CD4-positive, alpha-beta memory T cell (primary cell): ENCODE results near the gene CREB3. TPM values are rescaled to one million over a fixed set of nuclear protein-coding genes. Genes with fewer than 3 reads are reported as not detected.

Source experiments
- CTCF ChIA-PET: fragments of 350-600 bp; sonication (Branson Sonifier 250); formaldehyde crosslinking; loops from one replicate; lab custom pipeline; 2021; ENCODE audit warnings: inconsistent platforms; ENCODE audit not compliant: partially characterized antibody; lab: Charles Lee
- POLR2A ChIA-PET: fragments of 350-600 bp; sonication (Branson Sonifier 250); formaldehyde crosslinking; loops from one replicate; lab custom pipeline; 2021; ENCODE audit not compliant: partially characterized antibody; lab: Charles Lee
- DNase-seq, 5 donors: peaks; one replicate each; pipeline versions ENCODE4 v3.0.0 to v3.0.0-alpha.2; 2020 to 2022; ENCODE audit warnings: mixed read lengths in 1 of 5
- H3K27ac ChIP-seq: one replicate; pipeline ENCODE4 v1.7.0; 2013; ENCODE audit warnings: low read depth, low read length
- H3K27me3 ChIP-seq: 2 replicates; pipeline ENCODE4 v1.7.0; 2013; ENCODE audit warnings: mild to moderate bottlenecking, low read length, moderate library complexity; ENCODE audit not compliant: insufficient read depth
- H3K36me3 ChIP-seq: 2 replicates; pipeline ENCODE4 v1.7.0; 2013; ENCODE audit warnings: mild to moderate bottlenecking, low read length, moderate library complexity; ENCODE audit not compliant: insufficient read depth
- H3K4me1 ChIP-seq: 2 replicates; pipeline ENCODE4 v1.7.0; 2013; ENCODE audit warnings: mild to moderate bottlenecking, low read length, moderate library complexity; ENCODE audit not compliant: insufficient read depth
- H3K4me3 ChIP-seq, 2 donors: one replicate each; pipeline ENCODE4 v1.7.0; 2013; ENCODE audit warnings: low read length in 2 of 2, mild to moderate bottlenecking in 1 of 2
- H3K9me3 ChIP-seq, 2 donors: one replicate each; pipeline ENCODE4 v1.7.0; 2013; ENCODE audit warnings: low read length in 2 of 2, control low read depth in 1 of 2; ENCODE audit not compliant: control insufficient read depth in 1 of 2
- H3K27ac Mint-ChIP-seq, 7 donors: one replicate each; pipeline ENCODE4 v1.8.0; 2020 to 2021; ENCODE audit warnings: mixed read lengths in 7 of 7, mild to moderate bottlenecking in 6 of 7, inconsistent platforms in 3 of 7, moderate library complexity in 3 of 7
- H3K27me3 Mint-ChIP-seq, 2 donors: one replicate each; pipeline ENCODE4 v1.8.0; 2020 to 2021; ENCODE audit warnings: mixed read lengths in 2 of 2
- H3K36me3 Mint-ChIP-seq, 2 donors: one replicate each; pipeline ENCODE4 v1.8.0; 2020 to 2021; ENCODE audit warnings: mixed read lengths in 2 of 2, inconsistent platforms in 1 of 2, mild to moderate bottlenecking in 1 of 2
- H3K4me1 Mint-ChIP-seq, 4 donors: one replicate each; pipeline ENCODE4 v1.8.0; 2020 to 2021; ENCODE audit warnings: mixed read lengths in 4 of 4, mild to moderate bottlenecking in 1 of 4
- H3K4me3 Mint-ChIP-seq, 8 donors: one replicate each; pipeline ENCODE4 v1.8.0; 2020 to 2021; ENCODE audit warnings: mixed read lengths in 8 of 8, mild to moderate bottlenecking in 7 of 8, moderate library complexity in 6 of 8, inconsistent platforms in 3 of 8
- H3K9me3 Mint-ChIP-seq, 8 donors: one replicate each; pipeline ENCODE4 v1.8.0; 2020 to 2021; ENCODE audit warnings: mixed read lengths in 8 of 8, mild to moderate bottlenecking in 5 of 8, inconsistent platforms in 3 of 8, moderate library complexity in 1 of 8
- intact Hi-C: fragments of 100-400 bp; cut with micrococcal nuclease; formaldehyde crosslinking; loops from one replicate; pipeline ENCODE4 v1.15.1; 2023
- polyA plus RNA-seq, 2 donors: library from polyadenylated mRNA; unstranded; fragments of 300-500 nt; fragmentation: Illumina TruSeq; gene quantifications; one replicate each; pipeline ENCODE4 v1.2.3, GENCODE V29; 2021
- total RNA-seq, 2 experiments: library from RNA; stranded (reverse); gene quantifications; one replicate each; pipeline ENCODE4 v1.2.3, GENCODE V29; 2021

The CREB3 gene
- total and polyA plus RNA-seq, 4 experiments from 2014 or later = 24.8 to 59.7 (median 35.3) TPM

GRCh38 chr9:35763181-35763580 is 30.7 kb downstream of the CREB3 start:
- CTCF ChIA-PET = interaction anchor here (1.3 kb wide), 1 partner anchor 116 kb away, joined by 3 read pairs; no protein-coding TSS in a partner anchor

DNA sequence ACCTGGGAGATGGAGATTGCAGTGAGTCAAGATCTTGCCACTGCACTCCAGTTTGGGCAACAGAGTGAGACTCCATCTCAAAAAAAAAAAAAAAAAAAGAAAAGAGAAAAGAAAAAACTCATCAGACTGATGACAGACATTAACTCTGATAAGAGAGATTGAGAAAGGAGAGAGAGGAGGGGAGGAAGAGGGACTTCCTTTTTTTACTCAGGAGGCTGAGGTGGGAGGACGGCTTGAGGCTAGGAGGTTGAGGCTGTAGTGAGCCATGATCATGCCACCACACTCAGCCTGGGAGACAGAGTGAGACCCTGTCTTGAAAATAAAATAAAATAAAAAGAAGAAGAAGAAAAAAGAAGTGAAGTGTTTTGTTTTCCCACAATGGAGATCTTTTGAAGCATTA is 31.3 kb downstream of the CREB3 start:
- Mint-ChIP-seq H3K9me3 (peaks cover 0 to under 1% (median 0%) of the 10 kb centered on the region in 8 donors), H3K4me3 (no peak overlapping the region), H3K4me1 (peaks cover 13 to 42% (median 33%) of the 10 kb centered on the region in 4 donors), H3K27me3 (no peaks in the 10 kb centered on the region), H3K27ac (peak overlapping the region in 2 of 7 donors; percentile 19 to 57), H3K36me3 (peaks cover 1 to 9% of the 10 kb centered on the region in 2 donors)
- no peaks in the 10 kb centered on the region for H3K27me3 ChIP-seq
- H3K9me3 ChIP-seq = no peaks in the 10 kb centered on the region
- DNase-seq = no peak
- H3K4me3 ChIP-seq = no peak overlapping the region
- H3K36me3 ChIP-seq = no peaks in the 10 kb centered on the region
- H3K27ac ChIP-seq = no peak overlapping the region
- ChIA-PET CTCF (no interaction called here), POLR2A (interaction anchor here (0.7 kb wide), 1 partner anchor 37 kb away, joined by 3 read pairs; no protein-coding TSS in a partner anchor)
- intact Hi-C loops = no loop called here
- peaks cover 3% of the 10 kb centered on the region for H3K4me1 ChIP-seq

More at GRCh38 chr9:35763181-35763580, 30.7 kb downstream of the CREB3 start:
- Mint-ChIP-seq H3K27me3 (no peaks in the 10 kb centered on the region), H3K9me3 (peaks cover 0 to 2% (median 0%) of the 10 kb centered on the region in 8 donors), H3K4me1 (peaks cover 18 to 46% (median 35%) of the 10 kb centered on the region in 4 donors), H3K36me3 (peaks cover 1 to 9% of the 10 kb centered on the region in 2 donors), H3K4me3 (no peak overlapping the region), H3K27ac (no peak overlapping the region)
- Histone ChIP-seq H3K4me1 (peaks cover 9% of the 10 kb centered on the region), H3K9me3 (no peaks in the 10 kb centered on the region), H3K36me3 (no peaks in the 10 kb centered on the region), H3K27me3 (no peaks in the 10 kb centered on the region), H3K4me3 (no peak overlapping the region), H3K27ac (no peak overlapping the region)
- intact Hi-C loops = no loop called here
- DNase-seq = no peak
- POLR2A ChIA-PET = interaction anchor here (0.6 to 0.9 kb wide), 2 partner anchors 31 to 50 kb away, joined by 3 read pairs; partner anchors contain the start of gene CREB3

GRCh38 chr9:35766997-35767396 is 34.5 kb downstream of the CREB3 start:
- POLR2A ChIA-PET = no interaction called here
- no peak overlapping the region for H3K4me3 Mint-ChIP-seq

DNA sequence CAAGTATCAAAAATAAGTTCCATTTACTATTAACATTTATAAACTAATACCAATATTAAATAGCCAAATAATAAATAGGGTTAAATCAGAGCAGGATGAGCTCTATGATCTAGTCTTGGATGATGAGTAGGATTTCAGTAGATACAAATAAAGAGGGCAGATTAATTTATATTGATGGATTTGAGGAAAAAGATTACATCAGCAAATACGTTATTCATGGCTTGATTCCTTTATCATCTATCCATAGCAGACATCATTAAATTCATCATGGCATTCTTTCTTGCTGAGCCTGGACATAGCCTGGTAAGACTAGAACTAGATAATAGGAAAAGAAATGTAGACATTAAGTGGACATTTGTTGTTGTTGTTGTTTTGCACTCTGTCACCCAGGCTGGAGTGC is 35.0 kb downstream of the CREB3 start:
- no peak overlapping the region for H3K27ac ChIP-seq
- intact Hi-C loops = no loop called here
- H3K27me3 ChIP-seq = no peaks in the 10 kb centered on the region
- H3K4me1 Mint-ChIP-seq = peaks cover 6 to 20% (median 12%) of the 10 kb centered on the region in 4 donors
- no peak for DNase-seq
- POLR2A ChIA-PET = no interaction called here
- H3K27ac Mint-ChIP-seq = no peak overlapping the region
- H3K9me3 ChIP-seq = no peaks in the 10 kb centered on the region
- peaks cover 1 to 4% of the 10 kb centered on the region in 2 donors for H3K36me3 Mint-ChIP-seq
- H3K4me3 Mint-ChIP-seq = no peak overlapping the region
- H3K36me3 ChIP-seq = no peaks in the 10 kb centered on the region
- no peaks in the 10 kb centered on the region for H3K9me3 Mint-ChIP-seq
- H3K27me3 Mint-ChIP-seq = no peaks in the 10 kb centered on the region
- CTCF ChIA-PET = no interaction called here
- H3K4me1 ChIP-seq = peaks cover 3% of the 10 kb centered on the region
- H3K4me3 ChIP-seq = no peak overlapping the region

More at GRCh38 chr9:35766997-35767396, 34.5 kb downstream of the CREB3 start:
- Histone ChIP-seq H3K27me3 (no peaks in the 10 kb centered on the region), H3K9me3 (no peaks in the 10 kb centered on the region), H3K27ac (no peak overlapping the region), H3K4me1 (peaks cover 3% of the 10 kb centered on the region), H3K36me3 (no peaks in the 10 kb centered on the region), H3K4me3 (no peak overlapping the region)
- H3K4me1 Mint-ChIP-seq = peaks cover 6 to 24% (median 15%) of the 10 kb centered on the region in 4 donors
- intact Hi-C loops = no loop called here
- DNase-seq = no peak
- no peaks in the 10 kb centered on the region for H3K9me3 Mint-ChIP-seq
- CTCF ChIA-PET = no interaction called here
- peaks cover 1 to 4% of the 10 kb centered on the region in 2 donors for H3K36me3 Mint-ChIP-seq
- H3K27me3 Mint-ChIP-seq = no peaks in the 10 kb centered on the region
- no peak overlapping the region for H3K27ac Mint-ChIP-seq

DNA sequence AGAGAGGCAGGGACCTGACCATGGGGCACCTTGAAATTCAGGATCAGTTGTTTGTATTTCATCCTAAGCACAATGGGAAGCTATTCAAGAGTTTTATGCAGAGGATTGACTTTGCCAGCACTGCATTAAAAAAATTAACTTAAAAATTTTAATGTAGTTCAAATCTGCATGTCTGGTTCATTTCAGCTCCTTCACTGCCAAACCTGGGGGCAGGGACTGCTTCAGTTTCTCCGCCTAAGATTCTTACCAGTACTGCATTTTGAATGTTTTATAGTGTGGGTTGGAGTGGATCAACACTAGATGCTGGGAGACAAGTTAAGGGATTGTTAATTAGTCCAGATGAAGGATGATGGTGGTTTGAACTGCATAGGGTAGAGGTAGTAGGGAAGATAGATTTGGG is 37.3 kb downstream of the CREB3 start:
- Mint-ChIP-seq H3K9me3 (no peaks in the 10 kb centered on the region), H3K4me1 (peaks cover 2 to 11% (median 6%) of the 10 kb centered on the region in 4 donors), H3K36me3 (peaks cover 0 to 3% of the 10 kb centered on the region in 2 donors), H3K27me3 (no peaks in the 10 kb centered on the region), H3K27ac (no peak overlapping the region), H3K4me3 (no peak overlapping the region)
- ChIA-PET CTCF (interaction anchor here (1.3 to 1.9 kb wide), 3 partner anchors 13 to 19 kb away, joined by 3 to 12 read pairs (median 5); no protein-coding TSS in a partner anchor), POLR2A (no interaction called here)
- Histone ChIP-seq H3K27me3 (no peaks in the 10 kb centered on the region), H3K4me1 (peaks cover 3% of the 10 kb centered on the region), H3K9me3 (no peaks in the 10 kb centered on the region), H3K36me3 (no peaks in the 10 kb centered on the region), H3K4me3 (no peak overlapping the region), H3K27ac (no peak overlapping the region)
- intact Hi-C loops = no loop called here
- DNase-seq = no peak

GRCh38 chr9:35771075-35771433 is 38.6 kb downstream of the CREB3 start:
- ChIA-PET CTCF (interaction anchor here (0.7 to 3.8 kb wide), 4 partner anchors 15 to 56 kb away, joined by 3 to 25 read pairs (median 4); no protein-coding TSS in a partner anchor), POLR2A (interaction anchor here (0.8 kb wide), 1 partner anchor 39 kb away, joined by 3 read pairs; the partner anchor contains the start of gene TLN1)
- H3K27me3 Mint-ChIP-seq = no peaks in the 10 kb centered on the region
- no peak overlapping the region for H3K4me3 Mint-ChIP-seq
- peaks cover 0 to 2% of the 10 kb centered on the region in 2 donors for H3K36me3 Mint-ChIP-seq
- no peak for DNase-seq
- no peaks in the 10 kb centered on the region for H3K9me3 Mint-ChIP-seq
- no peaks in the 10 kb centered on the region for H3K36me3 ChIP-seq
- no peak overlapping the region for H3K4me3 ChIP-seq
- peaks cover 3% of the 10 kb centered on the region for H3K4me1 ChIP-seq
- no peaks in the 10 kb centered on the region for H3K27me3 ChIP-seq
- H3K27ac Mint-ChIP-seq = no peak overlapping the region
- no peaks in the 10 kb centered on the region for H3K9me3 ChIP-seq
- no peak overlapping the region for H3K27ac ChIP-seq
- H3K4me1 Mint-ChIP-seq = peaks cover 1 to 14% (median 6%) of the 10 kb centered on the region in 4 donors
- intact Hi-C loops = no loop called here

DNA sequence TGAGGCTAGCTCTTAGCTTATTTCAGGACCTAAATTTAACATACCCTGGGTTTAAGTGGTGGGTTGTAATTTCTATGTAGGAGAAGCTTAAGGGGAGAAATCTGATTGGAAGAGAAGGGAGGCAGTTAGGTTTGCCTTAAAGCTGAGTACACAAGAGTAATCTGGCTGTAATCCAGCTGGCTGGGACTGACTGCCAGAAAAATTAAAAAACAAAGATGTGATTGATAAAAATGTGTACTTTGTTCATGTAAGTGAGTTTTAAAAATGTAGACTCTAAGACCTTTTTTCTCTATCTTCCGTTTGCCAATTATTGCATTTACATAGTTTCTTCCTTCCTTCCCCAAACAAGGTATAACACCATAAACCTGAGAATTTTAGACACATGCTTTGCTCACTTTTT is 39.1 kb downstream of the CREB3 start:
- Mint-ChIP-seq H3K27ac (no peak overlapping the region), H3K27me3 (no peaks in the 10 kb centered on the region), H3K36me3 (peaks cover 0 to 2% of the 10 kb centered on the region in 2 donors), H3K9me3 (no peaks in the 10 kb centered on the region), H3K4me1 (peaks cover 0 to 10% (median 6%) of the 10 kb centered on the region in 4 donors), H3K4me3 (no peak overlapping the region)
- H3K27me3 ChIP-seq = no peaks in the 10 kb centered on the region
- intact Hi-C loops = no loop called here
- no peak overlapping the region for H3K27ac ChIP-seq
- ChIA-PET CTCF (interaction anchor here (0.7 to 3.8 kb wide), 5 partner anchors 15 to 132 kb away, joined by 3 to 25 read pairs (median 3); no protein-coding TSS in a partner anchor), POLR2A (interaction anchor here (0.8 kb wide), 1 partner anchor 40 kb away, joined by 3 read pairs; the partner anchor contains the start of gene TLN1)
- H3K4me3 ChIP-seq = no peak overlapping the region
- no peaks in the 10 kb centered on the region for H3K9me3 ChIP-seq
- H3K4me1 ChIP-seq = peaks cover 3% of the 10 kb centered on the region
- H3K36me3 ChIP-seq = no peaks in the 10 kb centered on the region
- DNase-seq = no peak
